Neural cell (in vitro differentiated cells): ENCODE measurements around the gene RALGPS1.

Experiments used
- EP300 ChIP-seq: fragments of 450-650 bp; conservative IDR thresholded peaks from 2 replicates; pipeline ENCODE4 v1.6.1; 2014; ENCODE audit warnings: antibody characterized with exemption, mild to moderate bottlenecking, moderate library complexity; ENCODE audit not compliant: poor library complexity, severe bottlenecking
- EZH2 ChIP-seq: fragments of 200-600, 300-800 bp; shearing (Covaris generic), sonication (generic); IDR thresholded peaks from 2 replicates; pipeline ENCODE4 v1.6.1; 2014; ENCODE audit warnings: antibody characterized with exemption, low read length, borderline replicate concordance, mild to moderate bottlenecking; ENCODE audit not compliant: insufficient read depth, poor library complexity, severe bottlenecking
- MXI1 ChIP-seq: fragments of 450-650 bp; conservative IDR thresholded peaks from 2 replicates; pipeline ENCODE4 v1.6.1; 2014; ENCODE audit warnings: antibody characterized with exemption, mild to moderate bottlenecking; ENCODE audit not compliant: poor library complexity, severe bottlenecking
- POLR2AphosphoS5 ChIP-seq: IDR thresholded peaks from 2 replicates; pipeline ENCODE4 v1.6.1; 2012
- RAD21 ChIP-seq: fragments of 450-650 bp; conservative IDR thresholded peaks from 2 replicates; pipeline ENCODE4 v1.6.1; 2014; ENCODE audit warnings: antibody characterized with exemption, mild to moderate bottlenecking, moderate library complexity
- SMC3 ChIP-seq: fragments of 450-650 bp; conservative IDR thresholded peaks from 2 replicates; pipeline ENCODE4 v1.6.1; 2014; ENCODE audit warnings: antibody characterized with exemption, mild to moderate bottlenecking, moderate library complexity; ENCODE audit not compliant: poor library complexity
- TAF1 ChIP-seq: IDR thresholded peaks from 2 replicates; pipeline ENCODE4 v1.6.1; 2012; ENCODE audit warnings: low read depth
- TF ChIP-seq, protein P1 (sequence below): IDR thresholded peaks from 2 replicates; pipeline ENCODE4 v1.6.1; 2012; ENCODE audit warnings: borderline replicate concordance
- TF ChIP-seq, protein P2 (sequence below): fragments of 450-650 bp; IDR thresholded peaks from 2 replicates; pipeline ENCODE4 v1.5.1; 2014; ENCODE audit warnings: antibody characterized with exemption, mild to moderate bottlenecking, moderate library complexity; ENCODE audit not compliant: poor library complexity, severe bottlenecking

DNA sequence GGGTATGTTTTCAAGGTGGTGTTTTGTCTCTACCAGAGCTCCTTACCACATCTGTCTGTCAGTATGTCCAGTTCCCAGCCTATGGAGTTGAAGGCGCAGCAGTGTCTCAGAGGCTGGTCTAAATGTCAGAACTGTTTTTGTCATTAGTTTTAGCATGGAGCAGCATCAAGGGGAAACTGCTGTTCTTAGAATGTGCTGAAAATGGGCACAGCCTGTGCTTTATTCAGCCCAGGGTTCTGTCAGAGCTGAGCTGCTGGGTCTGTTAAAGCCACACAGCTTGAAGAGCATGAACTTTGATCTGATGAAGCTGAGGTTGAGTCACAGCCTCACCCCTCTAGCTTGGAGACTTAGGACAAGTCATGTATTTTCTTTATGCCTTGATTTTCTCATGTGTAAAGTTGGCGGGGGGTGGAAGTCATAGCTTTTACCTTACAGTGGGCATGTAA lies 71.9 kb downstream of the RALGPS1 start:
- TF ChIP-seq, protein P1, sequence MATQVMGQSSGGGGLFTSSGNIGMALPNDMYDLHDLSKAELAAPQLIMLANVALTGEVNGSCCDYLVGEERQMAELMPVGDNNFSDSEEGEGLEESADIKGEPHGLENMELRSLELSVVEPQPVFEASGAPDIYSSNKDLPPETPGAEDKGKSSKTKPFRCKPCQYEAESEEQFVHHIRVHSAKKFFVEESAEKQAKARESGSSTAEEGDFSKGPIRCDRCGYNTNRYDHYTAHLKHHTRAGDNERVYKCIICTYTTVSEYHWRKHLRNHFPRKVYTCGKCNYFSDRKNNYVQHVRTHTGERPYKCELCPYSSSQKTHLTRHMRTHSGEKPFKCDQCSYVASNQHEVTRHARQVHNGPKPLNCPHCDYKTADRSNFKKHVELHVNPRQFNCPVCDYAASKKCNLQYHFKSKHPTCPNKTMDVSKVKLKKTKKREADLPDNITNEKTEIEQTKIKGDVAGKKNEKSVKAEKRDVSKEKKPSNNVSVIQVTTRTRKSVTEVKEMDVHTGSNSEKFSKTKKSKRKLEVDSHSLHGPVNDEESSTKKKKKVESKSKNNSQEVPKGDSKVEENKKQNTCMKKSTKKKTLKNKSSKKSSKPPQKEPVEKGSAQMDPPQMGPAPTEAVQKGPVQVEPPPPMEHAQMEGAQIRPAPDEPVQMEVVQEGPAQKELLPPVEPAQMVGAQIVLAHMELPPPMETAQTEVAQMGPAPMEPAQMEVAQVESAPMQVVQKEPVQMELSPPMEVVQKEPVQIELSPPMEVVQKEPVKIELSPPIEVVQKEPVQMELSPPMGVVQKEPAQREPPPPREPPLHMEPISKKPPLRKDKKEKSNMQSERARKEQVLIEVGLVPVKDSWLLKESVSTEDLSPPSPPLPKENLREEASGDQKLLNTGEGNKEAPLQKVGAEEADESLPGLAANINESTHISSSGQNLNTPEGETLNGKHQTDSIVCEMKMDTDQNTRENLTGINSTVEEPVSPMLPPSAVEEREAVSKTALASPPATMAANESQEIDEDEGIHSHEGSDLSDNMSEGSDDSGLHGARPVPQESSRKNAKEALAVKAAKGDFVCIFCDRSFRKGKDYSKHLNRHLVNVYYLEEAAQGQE = no peak
- TF ChIP-seq RAD21 = no peak
- TF ChIP-seq, protein P2, sequence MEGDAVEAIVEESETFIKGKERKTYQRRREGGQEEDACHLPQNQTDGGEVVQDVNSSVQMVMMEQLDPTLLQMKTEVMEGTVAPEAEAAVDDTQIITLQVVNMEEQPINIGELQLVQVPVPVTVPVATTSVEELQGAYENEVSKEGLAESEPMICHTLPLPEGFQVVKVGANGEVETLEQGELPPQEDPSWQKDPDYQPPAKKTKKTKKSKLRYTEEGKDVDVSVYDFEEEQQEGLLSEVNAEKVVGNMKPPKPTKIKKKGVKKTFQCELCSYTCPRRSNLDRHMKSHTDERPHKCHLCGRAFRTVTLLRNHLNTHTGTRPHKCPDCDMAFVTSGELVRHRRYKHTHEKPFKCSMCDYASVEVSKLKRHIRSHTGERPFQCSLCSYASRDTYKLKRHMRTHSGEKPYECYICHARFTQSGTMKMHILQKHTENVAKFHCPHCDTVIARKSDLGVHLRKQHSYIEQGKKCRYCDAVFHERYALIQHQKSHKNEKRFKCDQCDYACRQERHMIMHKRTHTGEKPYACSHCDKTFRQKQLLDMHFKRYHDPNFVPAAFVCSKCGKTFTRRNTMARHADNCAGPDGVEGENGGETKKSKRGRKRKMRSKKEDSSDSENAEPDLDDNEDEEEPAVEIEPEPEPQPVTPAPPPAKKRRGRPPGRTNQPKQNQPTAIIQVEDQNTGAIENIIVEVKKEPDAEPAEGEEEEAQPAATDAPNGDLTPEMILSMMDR = no peak
- no peak for TF ChIP-seq EZH2
- TF ChIP-seq SMC3 = no peak
- TF ChIP-seq EP300 = no peak
- no peak for TF ChIP-seq POLR2AphosphoS5
- TF ChIP-seq TAF1 = no peak
- TF ChIP-seq MXI1 = no peak
